Loucy (cell line): ENCODE measurements around the gene ENC1.
A peak's percentile ranks its signal among the peaks of the same experiment; 100 is the strongest.

Source experiments
- H2AFZ ChIP-seq: fragments of 200-600 bp; sonication (generic); 2 replicates; pipeline ENCODE4 v1.6.0; 2016; ENCODE audit warnings: antibody characterized with exemption, mild to moderate bottlenecking, low read length, moderate library complexity
- H3F3A ChIP-seq: fragments of 200-600 bp; 2 replicates; pipeline ENCODE4 v1.6.0; 2016; ENCODE audit warnings: antibody characterized with exemption, low read depth, mild to moderate bottlenecking
- H3K27me3 ChIP-seq: fragments of 200-600 bp; sonication (generic); 2 replicates; pipeline ENCODE4 v1.6.1; 2014; ENCODE audit warnings: low read length, mild to moderate bottlenecking; ENCODE audit not compliant: insufficient read depth, poor library complexity, severe bottlenecking
- H3K36me3 ChIP-seq: fragments of 200-600 bp; sonication (generic); 2 replicates; pipeline ENCODE4 v1.6.1; 2016; ENCODE audit warnings: low read length; ENCODE audit not compliant: insufficient read depth
- H3K4me1 ChIP-seq: fragments of 200-600 bp; sonication (generic); 2 replicates; pipeline ENCODE4 v1.5.1; 2014; ENCODE audit warnings: low read length, mild to moderate bottlenecking; ENCODE audit not compliant: insufficient read depth, poor library complexity, severe bottlenecking
- H3K4me2 ChIP-seq: fragments of 200-600 bp; sonication (generic); 2 replicates; pipeline ENCODE4 v1.6.0; 2014; ENCODE audit warnings: antibody characterized with exemption, low read length, low read depth, mild to moderate bottlenecking; ENCODE audit not compliant: poor library complexity, severe bottlenecking
- H3K4me3 ChIP-seq: fragments of 200-600 bp; sonication (generic); 2 replicates; pipeline ENCODE4 v1.5.1; 2014; ENCODE audit warnings: low read length, mild to moderate bottlenecking, mixed read lengths; ENCODE audit not compliant: poor library complexity, severe bottlenecking
- H3K79me2 ChIP-seq: fragments of 200-600 bp; sonication (generic); 2 replicates; pipeline ENCODE4 v1.6.1; 2014; ENCODE audit warnings: low read length; ENCODE audit not compliant: insufficient read depth
- H3K9ac ChIP-seq: fragments of 200-600 bp; sonication (generic); 2 replicates; pipeline ENCODE4 v1.6.0; 2014; ENCODE audit warnings: mild to moderate bottlenecking, low read depth, low read length, moderate library complexity; ENCODE audit not compliant: poor library complexity, severe bottlenecking
- H3K9me2 ChIP-seq: fragments of 200-600 bp; sonication (generic); replicated peaks from 2 replicates; pipeline ENCODE4 v1.6.1; 2016; ENCODE audit warnings: low read depth, low read length, mixed read lengths
- H3K9me3 ChIP-seq: fragments of 200-600 bp; sonication (generic); 2 replicates; pipeline ENCODE4 v1.6.1; 2014; ENCODE audit warnings: mild to moderate bottlenecking, antibody characterized with exemption, low read length, low read depth; ENCODE audit not compliant: insufficient read depth
- H4K20me1 ChIP-seq: fragments of 200-600 bp; sonication (generic); 2 replicates; pipeline ENCODE4 v1.6.0; 2014; ENCODE audit warnings: antibody characterized with exemption, low read length, mild to moderate bottlenecking; ENCODE audit not compliant: insufficient read depth, poor library complexity, severe bottlenecking
- CTCF ChIP-seq: fragments of 200-600 bp; sonication (generic); conservative IDR thresholded peaks from 2 replicates; pipeline ENCODE4 v1.5.1; 2014; ENCODE audit warnings: mild to moderate bottlenecking, antibody characterized with exemption, low read length
- EZH2phosphoT487 ChIP-seq: fragments of 200-600 bp; IDR thresholded peaks from 2 replicates; pipeline ENCODE4 v1.6.1; 2018; ENCODE audit warnings: antibody characterized with exemption, mild to moderate bottlenecking, moderate library complexity, borderline replicate concordance

The ENC1 gene

GRCh38 chr5:74579215-74579614 lies 61.3 kb downstream of the ENC1 start:
- Histone ChIP-seq H3K9me3 (no peaks in the 10 kb centered on the region), H3F3A (no peaks in the 10 kb centered on the region), H2AFZ (peak overlapping the region; percentile 39), H3K4me2 (peak overlapping the region; percentile 41), H3K9ac (no peak overlapping the region), H3K36me3 (no peaks in the 10 kb centered on the region), H4K20me1 (no peaks in the 10 kb centered on the region), H3K4me1 (peaks cover 33% of the 10 kb centered on the region), H3K27me3 (no peaks in the 10 kb centered on the region), H3K79me2 (no peaks in the 10 kb centered on the region), H3K4me3 (peak overlapping the region; percentile 31), H3K9me2 (no peaks in the 10 kb centered on the region)
- TF ChIP-seq CTCF (no peak), EZH2phosphoT487 (no peak)

- Histone ChIP-seq H3K4me3 (peak overlapping the region; percentile 31), H2AFZ (no peak overlapping the region), H3K9me3 (no peaks in the 10 kb centered on the region), H4K20me1 (no peaks in the 10 kb centered on the region), H3K27me3 (no peaks in the 10 kb centered on the region), H3K4me1 (peaks cover 33% of the 10 kb centered on the region), H3K36me3 (no peaks in the 10 kb centered on the region), H3K4me2 (peak overlapping the region; percentile 41), H3K9ac (no peak overlapping the region), H3K9me2 (no peaks in the 10 kb centered on the region), H3K79me2 (no peaks in the 10 kb centered on the region), H3F3A (no peaks in the 10 kb centered on the region)
- TF ChIP-seq CTCF (no peak), EZH2phosphoT487 (no peak)
Observed at GRCh38 chr5:74578356-74579044, 62.0 kb downstream of the ENC1 start.
